ENCODE data around the gene GEMIN7. TPM values are rescaled to one million over a fixed set of nuclear protein-coding genes. Genes with fewer than 3 reads are reported as not detected.

The GEMIN7 gene
- total and polyA plus RNA-seq, 2 of the 13 experiments (the other 11 are each of a cell fraction or from before 2014, with no cell fraction given), result 24.1 to 30.6 TPM

GRCh38 chr19:45119582-45119981 is 40.5 kb downstream of the GEMIN7 start:
- BruUV-seq (replicated peaks), result no TSS peak
- Histone ChIP-seq H4K20me1 (ENCODE audit: insufficient read depth, low read length) (peaks cover 7% of the 10 kb centered on the region; the same call in 1 of the 2 replicates), H3K4me1 (ENCODE audit: insufficient read depth, low read length) (peaks cover 11% of the 10 kb centered on the region; the same call in 1 of the 2 replicates), H3K79me2 (ENCODE audit: insufficient read depth, low read length) (peaks cover 64% of the 10 kb centered on the region), H3K4me2 (ENCODE audit: low read depth, low read length) (no peak overlapping the region), H2AFZ (ENCODE audit: low read length) (no peak overlapping the region), H3K9ac (ENCODE audit: insufficient read depth, low read depth, low read length) (no peak overlapping the region), H3K36me3 (replicated peaks in 1 of 2; ENCODE audit: control insufficient read depth in 1 of 2, insufficient read depth in 2 of 2, low read length in 2 of 2) (peaks cover 4 to 5% of the 10 kb centered on the region in 2 experiments; a peak in 3 of 5 replicates), H3K9me3 (ENCODE audit: low read length) (no peaks in the 10 kb centered on the region), H3K27me3 (ENCODE audit: control insufficient read depth in 1 of 2, insufficient read depth in 2 of 2, low read length in 2 of 2) (no peaks in the 10 kb centered on the region), H3K4me3 (replicated peaks in 1 of 3; ENCODE audit: insufficient read depth in 1 of 3, low read depth in 2 of 3, low read length in 3 of 3) (no peak overlapping the region), H3K27ac (ENCODE audit: extremely low read length, insufficient read depth, low read length) (no peak overlapping the region)
- no peak for DNase-seq (ENCODE audit: low spot score)
- in situ Hi-C loops (cut with HindIII; ENCODE audit: extremely low pct_ligation_motif_present, low pct_unique_long_range_greater_than_20kb), result no loop called here
- intact Hi-C loops (cut with micrococcal nuclease; ENCODE audit: unreplicated experiment), result no loop called here
- no peak for ATAC-seq
- no peak for FAIRE-seq
- POLR2A ChIA-PET, result no interaction called here
- no peak for TF ChIP-seq ZNF432 (CRISPR knock-in tag; IDR thresholded peaks at IDR 0.05; ENCODE audit: borderline replicate concordance)
- TF ChIP-seq DNMT3B (CRISPR knock-in tag; conservative IDR thresholded peaks at IDR 0.05), result no peak
- TF ChIP-seq HMGXB4 (CRISPR knock-in tag; IDR thresholded peaks at IDR 0.05; ENCODE audit: borderline replicate concordance in 1 of 2, low read depth in 1 of 2), result no peak
- no peak for TF ChIP-seq ZSCAN12 (CRISPR knock-in tag; IDR thresholded peaks at IDR 0.05)
- TF ChIP-seq RXRA (CRISPR knock-in tag; IDR thresholded peaks at IDR 0.05), result no peak
- TF ChIP-seq CREB3 (CRISPR knock-in tag; IDR thresholded peaks at IDR 0.05), result no peak
- no peak for TF ChIP-seq HDAC6 (IDR thresholded peaks at IDR 0.05; ENCODE audit: low read depth, low read length)
- TF ChIP-seq ISX (CRISPR knock-in tag; conservative IDR thresholded peaks at IDR 0.05), result no peak
- CTCF ChIA-PET (ENCODE audit: low intra/inter-chr PET ratio, low total read pairs), result no interaction called here
- 95% methylated on average over 6 of the region's 6 CpGs for WGBS (ENCODE audit: low lambda C conversion rate)
